Activated CD4-positive, alpha-beta T cell treated with anti-CD3 and anti-CD28 coated beads, Interleukin-2, amount 50 U/mL, for 48 hours (primary cell): ENCODE data around the gene POU2F1.
A peak's percentile ranks its signal among the peaks of the same experiment; 100 is the strongest.
"Not testable (repeated sequence)": the region's sequence is repeated elsewhere in the genome, so short reads cannot be mapped to it uniquely, and the experiment has no call there.

Experiments
- DNase-seq, 2 experiments: peaks; one replicate each; pipeline ENCODE4 v3.0.0-alpha.2; 2020

POU2F1 gene

GRCh38 chr1:167220537-167221125 is at the start of gene POU2F1:
POU2F1 (plus strand) TSS chr1:167220886; CDS start chr1:167220898, 12 bp downstream.
- DNase-seq: peak; percentile 97 to 98

DNA sequence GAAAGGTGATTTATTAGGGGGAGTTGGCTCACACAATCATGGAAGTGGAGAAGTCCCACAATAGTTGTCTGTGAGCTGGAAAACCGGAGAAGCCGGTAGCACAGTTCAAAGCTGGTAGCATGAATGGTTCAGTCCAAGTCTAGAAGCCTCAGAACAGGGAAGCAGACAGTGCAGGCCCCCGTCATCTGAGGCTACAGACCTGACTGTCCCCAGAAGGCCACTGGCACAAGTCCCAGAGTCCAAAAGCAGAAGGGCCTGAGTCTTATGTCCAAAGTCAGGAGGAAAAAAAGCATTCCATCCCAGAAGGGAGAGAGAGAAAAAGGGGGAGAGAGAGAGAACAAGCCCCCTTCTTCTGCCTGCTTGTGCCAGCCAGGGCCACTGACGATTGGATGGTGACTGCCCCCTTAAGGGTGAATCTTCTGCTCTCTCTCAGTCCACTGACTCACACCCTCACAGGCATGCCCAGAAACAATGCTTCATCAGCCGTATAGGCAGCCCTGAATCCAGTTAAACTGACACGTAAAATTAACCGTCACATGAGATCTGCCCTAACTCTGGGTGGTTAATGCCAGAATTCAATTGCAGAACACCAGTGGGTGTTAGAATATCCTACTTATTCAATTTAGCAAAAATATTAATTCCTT is 49.3 kb upstream of the POU2F1 start:
- no peak for DNase-seq

DNA sequence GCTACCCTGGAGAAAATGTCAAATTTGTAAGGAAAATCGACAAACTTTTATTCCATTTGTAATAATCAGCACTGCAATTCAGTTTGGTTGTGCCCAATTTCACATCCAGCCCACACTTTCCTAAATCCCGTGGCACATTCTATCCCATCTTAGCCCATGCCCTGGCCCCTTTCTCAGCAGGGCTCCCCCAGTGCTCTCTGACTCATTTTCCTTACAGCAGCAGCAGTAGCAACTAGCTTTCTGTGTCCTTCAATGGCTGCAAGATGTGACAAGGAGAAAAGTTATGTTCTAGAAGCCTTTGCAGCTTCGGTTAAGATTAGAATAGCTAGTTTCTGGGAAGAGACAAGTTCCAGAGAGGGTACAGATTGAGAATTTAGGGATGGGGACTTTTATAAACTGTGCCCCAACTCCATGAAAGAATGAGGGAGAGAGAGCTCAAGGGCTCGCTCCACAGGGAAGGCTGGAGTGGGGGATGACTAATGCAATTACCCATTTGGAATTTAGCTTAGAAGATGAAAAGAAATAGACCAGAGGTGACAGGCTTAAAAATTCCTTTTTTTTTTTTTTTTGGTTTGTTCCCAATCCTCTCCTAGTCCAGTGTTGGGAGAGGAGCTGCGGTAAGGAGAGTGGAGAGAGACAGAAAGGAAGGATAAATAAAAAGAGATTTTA is 47.0 kb upstream of the POU2F1 start:
- no peak for DNase-seq

- no peak for DNase-seq
Measured at GRCh38 chr1:167175901-167176300, 44.8 kb upstream of the POU2F1 start.

DNA sequence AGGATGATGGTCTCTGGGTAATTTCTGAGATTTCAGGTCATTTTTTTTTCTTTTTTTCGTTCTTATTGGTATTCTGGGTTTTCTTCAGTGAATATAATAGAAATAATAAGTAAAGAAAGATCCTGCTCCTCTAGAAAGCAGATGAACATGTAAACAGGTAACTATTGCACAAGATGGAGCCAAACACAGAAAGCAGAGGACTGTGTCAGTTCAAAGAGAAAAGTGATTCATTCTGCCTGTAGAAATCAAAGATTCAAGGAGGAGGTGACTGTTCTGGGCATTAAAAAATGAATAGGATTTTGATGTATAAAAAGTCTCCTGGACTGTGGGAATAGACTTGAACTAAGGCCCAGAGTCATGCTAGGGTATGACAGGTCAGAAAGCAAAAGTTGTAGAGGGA is 41.9 kb upstream of the POU2F1 start:
- DNase-seq: no peak

GRCh38 chr1:167182571-167183320 is 37.9 kb upstream of the POU2F1 start:
- no peak for DNase-seq

- DNase-seq: no peak
Measured at GRCh38 chr1:167184081-167184480, 36.6 kb upstream of the POU2F1 start.

DNA sequence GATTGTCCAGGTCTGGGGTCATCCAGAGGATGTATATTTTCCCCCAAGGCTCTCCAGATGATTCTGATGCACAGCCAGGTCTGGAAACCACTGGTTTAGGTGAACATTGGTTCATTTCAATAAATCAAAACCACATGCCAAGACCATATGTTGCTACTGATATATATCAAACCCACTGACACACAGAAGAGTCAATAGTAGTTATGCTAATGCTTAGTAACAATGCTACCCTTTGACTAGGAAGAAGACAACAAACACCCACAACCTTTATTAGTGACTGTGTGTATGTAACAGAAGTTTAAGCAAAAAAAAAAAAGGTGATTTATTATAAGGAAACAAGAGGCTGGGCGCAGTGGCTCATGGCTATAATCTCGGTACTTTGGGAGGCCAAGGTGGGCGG is 35.6 kb upstream of the POU2F1 start:
- no peak for DNase-seq

DNA sequence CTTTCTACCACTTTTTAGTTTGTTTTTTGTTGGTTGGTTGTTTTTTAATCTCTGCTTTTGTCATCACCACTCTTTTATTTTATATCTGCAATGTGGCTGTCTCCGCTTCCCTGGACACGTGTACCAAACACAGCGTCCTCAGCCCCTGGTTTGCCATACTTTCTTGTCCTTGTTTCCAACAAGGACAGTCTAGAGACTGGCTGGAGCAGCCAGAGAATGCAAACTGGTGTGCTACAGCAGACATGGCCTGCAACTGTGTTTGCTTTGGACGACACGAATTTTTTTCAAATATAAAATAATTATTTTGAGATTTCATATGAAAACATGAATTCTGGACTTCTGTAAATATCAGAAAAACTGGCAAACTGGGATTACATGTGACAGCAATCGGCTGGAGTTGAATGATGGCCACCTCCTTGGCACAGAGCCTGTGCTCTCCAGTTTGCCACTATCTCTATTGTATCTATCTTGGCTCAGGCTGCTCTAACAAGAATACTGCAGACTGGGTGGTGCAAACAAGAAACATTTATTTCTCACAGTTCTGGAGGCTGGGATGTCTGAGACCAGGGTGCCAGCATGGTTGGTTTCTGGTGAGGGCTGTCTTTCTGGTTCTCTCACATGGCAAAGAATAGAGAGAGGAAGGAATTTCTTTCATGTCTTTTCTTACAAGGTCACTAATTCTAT is 34.6 kb upstream of the POU2F1 start:
- DNase-seq: no peak

- DNase-seq: no peak
Measured at GRCh38 chr1:167186771-167187170, 33.9 kb upstream of the POU2F1 start.

DNA sequence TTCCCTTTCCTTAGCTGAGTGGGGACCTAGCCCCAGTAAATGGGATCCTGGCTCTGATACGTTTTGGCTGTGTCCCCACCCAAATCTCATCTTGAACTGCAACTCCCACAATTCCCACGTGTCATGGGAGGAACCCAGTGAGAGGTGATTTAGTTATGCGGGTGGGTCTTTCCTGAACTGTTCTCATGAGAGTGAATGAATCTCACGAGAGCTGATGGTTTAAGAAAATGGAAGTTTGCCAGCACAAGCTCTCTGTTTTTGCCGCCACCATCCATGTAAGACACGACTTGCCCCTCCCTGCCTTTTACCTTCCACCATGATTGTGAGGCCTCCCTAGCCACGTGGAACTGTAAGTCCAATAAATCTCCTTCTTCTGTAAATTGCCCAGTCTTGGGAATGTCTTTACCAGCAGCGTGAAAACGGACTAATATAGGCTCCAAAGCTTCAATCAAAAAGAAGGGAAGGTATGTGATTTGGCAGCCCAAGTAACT is 29.9 kb upstream of the POU2F1 start:
- DNase-seq: no peak

DNA sequence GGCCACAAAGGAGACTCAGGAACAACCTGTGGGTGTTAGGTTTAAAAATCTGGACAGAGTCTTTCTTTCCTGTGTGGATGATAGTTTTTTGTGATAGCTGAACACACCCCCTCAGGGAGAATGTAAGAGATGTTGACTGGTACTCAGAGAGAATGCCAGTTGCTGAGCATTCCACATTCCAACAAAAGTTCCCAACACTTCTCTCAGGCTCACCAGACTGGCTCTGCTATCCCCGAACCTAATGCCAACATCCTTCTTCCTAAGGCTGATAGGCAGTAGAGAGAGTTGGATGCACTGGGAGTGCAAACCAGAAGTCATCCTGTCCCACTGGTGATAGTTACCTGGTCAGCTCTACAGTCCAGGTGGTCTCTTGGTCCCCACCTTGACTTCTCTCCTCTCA is 28.7 kb upstream of the POU2F1 start:
- no peak for DNase-seq

GRCh38 chr1:167194182-167194581 is 26.5 kb upstream of the POU2F1 start:
- DNase-seq: no peak

DNA sequence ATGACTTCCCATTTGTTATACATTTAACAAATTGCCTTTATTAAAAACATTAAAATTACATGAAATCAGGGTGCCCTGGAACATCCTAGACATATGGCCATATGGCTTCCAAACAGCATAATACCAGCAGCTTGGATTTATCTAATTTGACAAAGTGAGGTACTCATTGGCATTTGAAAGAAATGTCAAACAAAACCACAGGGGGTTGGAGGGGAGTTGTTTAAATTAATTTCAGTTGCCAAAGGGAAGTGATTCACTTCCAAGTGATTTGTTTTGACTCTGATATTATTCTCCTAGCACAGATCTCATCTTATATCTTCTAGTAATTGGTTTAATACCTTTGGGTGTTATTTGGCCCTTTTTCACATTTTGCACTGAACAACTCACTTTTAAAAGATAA is 24.5 kb upstream of the POU2F1 start:
- DNase-seq: no peak

DNA sequence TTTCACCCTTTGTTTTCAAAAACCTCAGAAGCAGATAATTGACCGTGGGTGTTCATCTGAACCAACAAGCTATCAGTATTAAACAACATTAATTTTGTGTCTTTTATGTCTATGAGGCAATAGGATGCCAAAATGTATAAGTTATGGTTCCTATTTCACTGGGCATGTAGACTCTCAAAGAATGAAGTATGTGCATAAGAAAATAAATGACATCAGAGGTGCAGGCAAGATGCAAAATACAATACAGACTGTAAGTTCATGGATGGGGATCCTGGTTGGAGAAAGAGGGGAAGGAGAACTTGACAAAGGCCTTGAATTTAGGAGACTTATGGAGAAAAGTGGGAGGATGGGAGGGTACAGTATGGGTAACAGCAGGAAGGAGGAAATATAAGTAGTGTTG is 23.4 kb upstream of the POU2F1 start:
- no peak for DNase-seq

DNA sequence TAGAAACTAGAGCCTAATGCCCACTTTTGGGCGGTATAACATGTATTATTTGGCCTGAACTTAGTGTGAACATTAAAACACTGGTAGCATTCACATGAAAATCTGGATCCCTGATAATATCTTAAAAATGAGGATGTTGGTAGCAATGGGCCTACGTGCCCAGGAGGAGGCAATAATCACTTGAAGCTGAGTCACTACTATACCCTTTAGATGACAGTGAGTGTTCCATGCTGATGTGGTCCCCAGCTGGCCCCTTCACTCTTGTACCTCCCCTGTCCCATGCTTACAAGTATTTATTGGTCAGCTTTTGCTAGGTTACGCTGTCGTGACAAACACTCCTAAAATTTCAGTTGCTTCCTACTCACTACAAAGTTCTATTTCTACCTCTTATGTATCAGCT is 23.0 kb upstream of the POU2F1 start:
- no peak for DNase-seq

DNA sequence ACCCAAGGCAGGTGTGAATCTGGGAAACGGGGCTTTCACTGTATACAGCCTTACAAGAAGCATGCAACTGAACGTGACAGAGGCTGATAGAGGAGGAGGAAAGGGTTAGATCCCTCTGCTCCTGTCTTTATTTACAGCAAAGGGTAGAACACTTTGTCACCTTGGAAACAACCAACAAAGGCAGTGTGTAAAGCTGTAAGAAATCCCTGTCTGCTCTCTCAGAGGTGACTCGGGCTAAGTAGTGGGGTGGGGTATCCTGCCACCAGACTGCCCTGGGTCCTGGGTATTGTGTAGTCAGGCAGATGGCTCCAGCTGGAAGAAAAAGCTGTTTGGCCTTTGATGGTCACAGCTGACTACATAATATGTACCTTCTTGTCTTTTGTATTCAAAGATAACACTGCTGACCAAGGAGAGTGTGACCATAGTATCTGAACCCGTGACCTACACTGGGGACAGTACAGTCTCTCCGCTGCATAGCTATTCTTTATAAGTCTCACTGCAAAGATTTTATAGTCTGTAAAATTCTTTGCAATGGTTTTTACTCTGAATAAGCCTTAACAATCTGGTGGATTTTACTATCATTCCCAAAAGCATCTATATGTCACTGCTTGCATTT is 22.1 kb upstream of the POU2F1 start:
- no peak for DNase-seq

GRCh38 chr1:167199656-167200055 is 21.0 kb upstream of the POU2F1 start:
- no peak for DNase-seq

DNA sequence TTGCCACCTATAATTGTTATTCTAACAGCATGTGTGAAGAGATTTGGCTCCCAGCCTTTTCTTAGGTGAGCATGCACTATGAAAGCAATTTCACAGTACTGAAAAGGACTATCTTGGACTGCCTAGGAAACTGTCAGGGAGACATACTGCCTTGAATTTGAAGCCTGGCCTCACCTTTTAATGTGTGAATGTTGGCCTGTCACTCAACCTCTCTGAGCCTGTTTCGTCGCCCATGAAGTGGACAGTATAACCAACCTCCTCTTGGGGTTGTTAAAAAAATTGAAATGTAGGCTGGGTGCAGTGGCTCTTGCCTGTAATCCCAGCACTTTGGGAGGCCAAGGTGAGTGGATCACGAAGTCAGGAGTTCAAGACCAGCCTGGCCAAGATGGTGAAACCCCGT is 20.4 kb upstream of the POU2F1 start:
- DNase-seq: no peak

GRCh38 chr1:167200749-167201148 is 19.9 kb upstream of the POU2F1 start:
- no peak for DNase-seq

DNA sequence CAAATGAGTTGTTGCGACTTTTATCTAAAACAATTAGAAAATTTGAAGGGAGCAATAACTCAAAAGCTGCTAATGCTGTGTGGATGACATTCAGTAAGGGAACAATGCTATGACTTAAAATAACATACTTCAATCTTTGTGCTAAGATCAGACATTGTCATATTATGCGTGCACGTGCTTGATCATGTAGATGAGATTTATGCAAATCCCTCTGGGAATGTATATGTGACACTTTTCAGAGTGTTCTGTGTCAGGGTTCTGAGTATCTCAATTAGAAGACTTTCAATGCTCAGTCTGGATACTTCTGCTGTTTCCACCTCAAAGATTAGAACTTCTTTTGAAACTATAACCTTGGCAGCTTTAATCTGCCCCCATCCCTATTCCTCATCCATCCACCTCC is 18.6 kb upstream of the POU2F1 start:
- no peak for DNase-seq

DNA sequence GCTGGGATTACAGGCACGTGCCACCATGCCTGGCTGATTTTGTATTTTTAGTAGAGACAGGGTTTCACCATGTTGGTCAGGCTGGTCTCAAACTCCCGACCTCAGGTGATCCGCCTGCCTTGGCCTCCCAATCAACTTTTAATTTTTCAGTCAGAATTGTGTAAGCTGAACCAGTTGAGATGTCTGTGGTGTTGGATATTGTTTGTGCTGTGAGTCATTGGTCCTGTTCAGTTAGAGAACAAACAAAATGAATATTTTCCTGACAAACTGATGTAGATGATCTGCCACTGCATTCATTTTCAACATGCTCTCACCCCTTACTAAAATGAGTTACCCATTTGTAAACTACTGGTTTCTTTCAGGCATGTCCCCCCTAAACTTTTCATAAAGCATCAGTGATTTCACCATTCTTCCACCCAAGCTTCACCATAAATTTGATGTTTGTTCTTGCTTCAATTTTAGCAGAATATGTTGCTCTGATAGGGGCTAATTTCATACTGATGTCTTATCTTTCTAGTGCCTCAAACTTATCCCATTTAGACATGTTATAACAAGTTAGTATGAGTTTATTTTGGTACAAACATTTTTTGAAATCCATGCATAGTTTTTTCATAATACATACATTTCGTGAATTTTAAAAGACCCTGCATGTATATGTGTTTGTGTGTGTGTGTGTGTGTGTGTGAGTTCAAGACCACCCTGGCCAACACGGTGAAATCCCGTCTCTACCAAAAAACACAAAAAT is 15.2 kb upstream of the POU2F1 start:
- DNase-seq: not testable (repeated sequence)
